H1 (cell line): ENCODE measurements around the gene GAN.

Experiments used
- BACH1 ChIP-seq: IDR thresholded peaks from 2 replicates; pipeline ENCODE4 v1.6.1; 2012; ENCODE audit warnings: low read length, improper control_type of control experiment
- POLR2A ChIP-seq, 2 experiments: IDR thresholded peaks; 1 replicate in 1 of 2; 2 replicates in 1 of 2; pipeline ENCODE4 v1.6.1; 2011; ENCODE audit warnings: low read depth in 2 of 2, low read length in 2 of 2, mild to moderate bottlenecking in 2 of 2; ENCODE audit errors: control extremely low read depth in 1 of 2
- TAF7 ChIP-seq: optimal IDR thresholded peaks from 2 replicates; pipeline ENCODE3; 2011; ENCODE audit warnings: low read depth, mild to moderate bottlenecking, inconsistent platforms, low read length, moderate library complexity, borderline replicate concordance
- TF ChIP-seq, protein P1 (sequence below), 3 experiments: IDR thresholded peaks; 1 replicate in 2 of 3; 2 replicates in 1 of 3; pipeline versions ENCODE4 v1.5.1 to v1.6.1; 2011; ENCODE audit warnings: low read length in 3 of 3, mild to moderate bottlenecking in 3 of 3, inconsistent platforms in 2 of 3, low read depth in 1 of 3, moderate library complexity in 1 of 3; ENCODE audit not compliant: insufficient read depth in 1 of 3; ENCODE audit errors: control extremely low read depth in 1 of 3

DNA sequence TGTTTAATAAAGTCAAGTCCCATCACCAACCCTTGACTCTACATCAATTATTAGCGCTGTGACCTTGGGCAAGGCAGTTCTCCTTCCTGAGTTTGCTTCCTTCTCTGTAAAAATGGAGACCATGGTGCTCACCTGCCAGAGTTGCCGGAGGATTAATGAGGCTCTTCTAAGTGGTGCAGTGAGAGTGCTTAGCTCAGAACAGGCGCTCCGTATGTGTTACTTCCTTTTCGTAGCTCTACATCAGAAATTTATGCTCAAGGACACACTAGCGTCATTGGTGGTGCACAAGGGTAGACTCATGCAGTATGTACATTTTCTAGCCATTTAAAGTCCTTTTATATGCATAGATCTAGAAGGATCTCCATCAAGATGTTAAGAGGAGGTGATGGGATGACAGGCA, 112.5 kb downstream of the GAN start:
- TF ChIP-seq POLR2A (IDR thresholded peaks at IDR 0.05; ENCODE audit: control extremely low read depth in 1 of 2, low read depth in 2 of 2, low read length in 2 of 2), result no peak
- no peak for TF ChIP-seq TAF7
- TF ChIP-seq BACH1, result no peak
- TF ChIP-seq, protein P1, sequence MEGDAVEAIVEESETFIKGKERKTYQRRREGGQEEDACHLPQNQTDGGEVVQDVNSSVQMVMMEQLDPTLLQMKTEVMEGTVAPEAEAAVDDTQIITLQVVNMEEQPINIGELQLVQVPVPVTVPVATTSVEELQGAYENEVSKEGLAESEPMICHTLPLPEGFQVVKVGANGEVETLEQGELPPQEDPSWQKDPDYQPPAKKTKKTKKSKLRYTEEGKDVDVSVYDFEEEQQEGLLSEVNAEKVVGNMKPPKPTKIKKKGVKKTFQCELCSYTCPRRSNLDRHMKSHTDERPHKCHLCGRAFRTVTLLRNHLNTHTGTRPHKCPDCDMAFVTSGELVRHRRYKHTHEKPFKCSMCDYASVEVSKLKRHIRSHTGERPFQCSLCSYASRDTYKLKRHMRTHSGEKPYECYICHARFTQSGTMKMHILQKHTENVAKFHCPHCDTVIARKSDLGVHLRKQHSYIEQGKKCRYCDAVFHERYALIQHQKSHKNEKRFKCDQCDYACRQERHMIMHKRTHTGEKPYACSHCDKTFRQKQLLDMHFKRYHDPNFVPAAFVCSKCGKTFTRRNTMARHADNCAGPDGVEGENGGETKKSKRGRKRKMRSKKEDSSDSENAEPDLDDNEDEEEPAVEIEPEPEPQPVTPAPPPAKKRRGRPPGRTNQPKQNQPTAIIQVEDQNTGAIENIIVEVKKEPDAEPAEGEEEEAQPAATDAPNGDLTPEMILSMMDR (IDR thresholded peaks at IDR 0.05; ENCODE audit: control extremely low read depth in 1 of 3, insufficient read depth in 1 of 3, low read depth in 1 of 3, low read length in 3 of 3), result no peak
